A549 (cell line): ENCODE results near the gene ARHGEF1. TPM values are rescaled to one million over a fixed set of nuclear protein-coding genes. Genes with fewer than 3 reads are reported as not detected.
A peak's percentile ranks its signal among the peaks of the same experiment; 100 is the strongest.

ENCODE experiments used
- ATAC-seq, 2 experiments: fragments of 200-7000 bp in 1 of 2; fragments of >200 bp in 1 of 2; cut with Nextera tagmentation in 1 of 2; cut with Tn5 transposase in 1 of 2; 3 replicates each; pipeline versions ENCODE4 v1.8.0 to v1.9.1; 2018 to 2020; ENCODE audit warnings: mild to moderate bottlenecking in 1 of 2, moderate library complexity in 1 of 2
- CTCF ChIA-PET: fragments of 300-600 bp; sonication (Branson Sonifier 250); formaldehyde crosslinking; extraction: SDS; loops from one replicate; lab custom pipeline; 2021; ENCODE audit warnings: antibody characterized with exemption, inconsistent platforms; lab: Yijun Ruan, JAX
- POLR2A ChIA-PET: fragments of 350-600 bp; formaldehyde crosslinking; extraction: SDS; loops from one replicate; lab custom pipeline; 2021; ENCODE audit warnings: antibody characterized with exemption, inconsistent platforms; lab: Yijun Ruan, JAX
- DNase-seq, 2 experiments: peaks; one replicate each; pipeline versions ENCODE4 v3.0.0 to v3.0.0-alpha.2; 2011 to 2016; ENCODE audit warnings: low read depth in 1 of 2, low spot score in 1 of 2
- FAIRE-seq: peaks from 2 replicates; lab custom pipeline; 2011; peaks lifted over from hg19 to GRCh38; lab: Jason Lieb, UNC
- H3K27ac ChIP-seq, 2 experiments: fragments of >200 bp; sonication (Bioruptor Twin); formaldehyde crosslinking; 3 replicates each; pipeline ENCODE4 v1.5.1; 2016 to 2017
- H3K4me1 ChIP-seq: fragments of >200 bp; sonication (Bioruptor Twin); formaldehyde crosslinking; 3 replicates; pipeline ENCODE4 v1.6.1; 2016
- H3K4me2 ChIP-seq: fragments of >200 bp; sonication (Bioruptor Twin); formaldehyde crosslinking; 3 replicates; pipeline ENCODE4 v1.6.1; 2016
- H3K4me3 ChIP-seq: fragments of >200 bp; sonication (Bioruptor Twin); formaldehyde crosslinking; 3 replicates; pipeline ENCODE4 v1.5.1; 2016
- H3K9me3 ChIP-seq: fragments of >200 bp; sonication (Bioruptor Twin); formaldehyde crosslinking; 3 replicates; pipeline ENCODE4 v1.6.1; 2016
- ATOH8 ChIP-seq: fragments of 250-450 bp; sonication (Bioruptor Pico); IDR thresholded peaks from 2 replicates; pipeline ENCODE4 v1.5.0; 2020; ENCODE audit warnings: low read depth, mild to moderate bottlenecking, moderate library complexity
- CEBPB ChIP-seq, 2 experiments: fragments of >200 bp in 1 of 2; sonication (Bioruptor Twin) in 1 of 2; formaldehyde crosslinking in 1 of 2; IDR thresholded peaks; 2 replicates each; pipeline ENCODE4 v1.6.1; 2012 to 2016
- CHD2 ChIP-seq: fragments of 150-350 bp; IDR thresholded peaks from 2 replicates; pipeline ENCODE4 v1.6.1; 2014; ENCODE audit warnings: low read length; ENCODE audit not compliant: partially characterized antibody
- EHMT2 ChIP-seq: fragments of 200-600 bp; sonication (generic); IDR thresholded peaks from 2 replicates; pipeline ENCODE4 v1.6.1; 2016; ENCODE audit warnings: antibody characterized with exemption, low read depth, mild to moderate bottlenecking, moderate library complexity
- FOXS1 ChIP-seq: fragments of 250-450 bp; sonication (Bioruptor Pico); IDR thresholded peaks from 2 replicates; pipeline ENCODE4 v1.5.0; 2020; ENCODE audit warnings: mild to moderate bottlenecking, moderate library complexity
- GATA3 ChIP-seq: IDR thresholded peaks from 2 replicates; pipeline ENCODE4 v1.6.1; 2012; ENCODE audit warnings: borderline replicate concordance
- HDAC2 ChIP-seq: fragments of 200-600 bp; sonication (generic); IDR thresholded peaks from 2 replicates; pipeline ENCODE4 v1.6.1; 2016
- HOXA7 ChIP-seq: fragments of 250-450 bp; sonication (Bioruptor Pico); IDR thresholded peaks from 2 replicates; pipeline ENCODE4 v1.5.0; 2020; ENCODE audit warnings: mild to moderate bottlenecking, moderate library complexity
- HOXB5 ChIP-seq: fragments of 250-450 bp; sonication (Bioruptor Pico); IDR thresholded peaks from 2 replicates; pipeline ENCODE4 v1.5.0; 2020; ENCODE audit warnings: mild to moderate bottlenecking, moderate library complexity
- KDM1A ChIP-seq: fragments of 200-600 bp; sonication (generic); IDR thresholded peaks from 2 replicates; pipeline ENCODE4 v1.6.1; 2016; ENCODE audit warnings: low read depth, mild to moderate bottlenecking
- MAFK ChIP-seq: fragments of 450-650 bp; IDR thresholded peaks from 2 replicates; pipeline ENCODE4 v1.6.1; 2014; ENCODE audit not compliant: partially characterized antibody
- MAX ChIP-seq: IDR thresholded peaks from 2 replicates; pipeline ENCODE4 v1.6.1; 2012
- MAZ ChIP-seq: fragments of 150-350 bp; IDR thresholded peaks from 2 replicates; pipeline ENCODE4 v1.6.1; 2014; ENCODE audit warnings: antibody characterized with exemption, low read depth, low read length, borderline replicate concordance
- NPAS2 ChIP-seq: fragments of 250-450 bp; sonication (Bioruptor Pico); IDR thresholded peaks from 2 replicates; pipeline ENCODE4 v1.8.0; 2022; ENCODE audit warnings: mild to moderate bottlenecking, moderate library complexity, borderline replicate concordance
- NR3C1 ChIP-seq: fragments of >200 bp; sonication (Bioruptor Twin); formaldehyde crosslinking; IDR thresholded peaks from 3 replicates; pipeline ENCODE4 v1.6.1; 2017
- PHF8 ChIP-seq: fragments of 200-600 bp; sonication (generic); IDR thresholded peaks from 2 replicates; pipeline ENCODE4 v1.6.1; 2016; ENCODE audit warnings: low read depth, mild to moderate bottlenecking, antibody characterized with exemption, moderate library complexity, borderline replicate concordance
- RAD21 ChIP-seq, 2 experiments: fragments of >200 bp in 1 of 2; sonication (Bioruptor Twin) in 1 of 2; formaldehyde crosslinking in 1 of 2; IDR thresholded peaks in 1 of 2; conservative IDR thresholded peaks in 1 of 2; 2 replicates in 1 of 2; 3 replicates in 1 of 2; pipeline ENCODE4 v1.6.1; 2012 to 2018; ENCODE audit warnings: inconsistent platforms in 1 of 2
- SREBF2 ChIP-seq: fragments of 450-650 bp; IDR thresholded peaks from 2 replicates; pipeline ENCODE4 v1.6.1; 2014; ENCODE audit warnings: mild to moderate bottlenecking, moderate library complexity
- USF2 ChIP-seq: fragments of 450-650 bp; IDR thresholded peaks from 2 replicates; pipeline ENCODE4 v1.6.1; 2014; ENCODE audit warnings: antibody characterized with exemption
- ZC3H11A ChIP-seq: fragments of 450-650 bp; IDR thresholded peaks from 2 replicates; pipeline ENCODE4 v1.6.1; 2014; ENCODE audit warnings: antibody characterized with exemption, mild to moderate bottlenecking
- ZFP36 ChIP-seq: fragments of 450-650 bp; IDR thresholded peaks from 2 replicates; pipeline ENCODE4 v1.6.1; 2014; ENCODE audit warnings: borderline replicate concordance; ENCODE audit not compliant: partially characterized antibody
- ZNF302 ChIP-seq: fragments of 250-450 bp; sonication (Bioruptor Pico); IDR thresholded peaks from 2 replicates; pipeline ENCODE4 v1.9.0; 2021; ENCODE audit warnings: inconsistent platforms, mild to moderate bottlenecking, moderate library complexity
- WGBS: methylation state at CpG from one replicate; pipeline ENCODE4 v1.1.6; 2017; ENCODE audit errors: missing lambda C conversion rate; 5-methylcytosine and 5-hydroxymethylcytosine counted together
- polyA plus RNA-seq, 4 experiments: library from polyadenylated mRNA; depleted of rRNA in 3 of 4; stranded (reverse); fragments of >200 nt; fragmentation: RNase III in 1 of 4; extraction: RNeasy Plus Mini Kit Qiagen cat#74134 plus additional on column Dnase treatment in 1 of 4; gene quantifications; 2 replicates in 3 of 4; 3 replicates in 1 of 4; pipeline ENCODE4 v1.2.3, GENCODE V29; 2011 to 2017

The ARHGEF1 gene
- polyA plus RNA-seq, 2 of the 4 experiments (the other 2 are of a cell fraction), result 38.0 to 84.2 TPM

GRCh38 chr19:41936416-41936850 lies 53.4 kb downstream of the ARHGEF1 start (continued):
- no peak for TF ChIP-seq MAZ

- no peak overlapping the region for H3K27ac ChIP-seq
- no peak for DNase-seq
- peaks cover 9% of the 10 kb centered on the region; the same call in 1 of the 3 replicates for H3K4me1 ChIP-seq
- peak; percentile 1; a peak in 3 of 6 replicates for ATAC-seq
- no peak overlapping the region for H3K4me3 ChIP-seq
- CTCF ChIA-PET, result interaction anchor here (0.6 to 2.6 kb wide), 20 partner anchors 11 to 133 kb away, joined by 3 to 36 read pairs (median 5); partner anchors contain the start of genes GRIK5 and RPS19
- FAIRE-seq, result no peak
- POLR2A ChIA-PET, result interaction anchor here (0.5 to 0.9 kb wide), 2 partner anchors 15 to 77 kb away, joined by 4 to 5 read pairs; partner anchors contain the start of gene RPS19
- H3K4me2 ChIP-seq, result no peak overlapping the region
- WGBS, result 78% methylated on average over 15 of the region's 15 CpGs
- no peaks in the 10 kb centered on the region for H3K9me3 ChIP-seq
- TF ChIP-seq MAX (no peak), ZC3H11A (no peak), FOXS1 (CRISPR knock-in tag) (no peak), PHF8 (no peak), ZNF302 (CRISPR knock-in tag) (no peak), GATA3 (no peak), EHMT2 (no peak), NPAS2 (CRISPR knock-in tag) (no peak), HDAC2 (no peak), RAD21 (conservative IDR thresholded peaks at IDR 0.05 in 1 of 2, IDR thresholded peaks at IDR 0.05 in 1 of 2) (no peak), KDM1A (no peak), NR3C1 (no peak), CHD2 (no peak), ATOH8 (CRISPR knock-in tag) (no peak), USF2 (no peak), SREBF2 (no peak), HOXB5 (CRISPR knock-in tag) (no peak), MAFK (no peak)
- TF ChIP-seq, all 56 proteins: peak for 0
Observed at GRCh38 chr19:41936961-41937360, 54.0 kb downstream of the ARHGEF1 start.

- WGBS, result 64% methylated on average over 22 of the region's 22 CpGs
- H3K4me2 ChIP-seq, result no peak overlapping the region
- DNase-seq, result no peak
- CTCF ChIA-PET, result interaction anchor here (0.6 to 2.6 kb wide), 17 partner anchors 10 to 132 kb away, joined by 3 to 36 read pairs (median 5); partner anchors contain the start of genes ERFL, GRIK5 and RPS19
- no peak overlapping the region for H3K4me3 ChIP-seq
- TF ChIP-seq ZFP36 (peak; percentile 41), CEBPB (IDR thresholded peaks at IDR 0.05) (no peak), HOXB5 (CRISPR knock-in tag) (0 out of 2 replicates have a peak, but pooled peaks have one; percentile 34), ZNF302 (CRISPR knock-in tag) (0 out of 2 replicates have a peak, but pooled peaks have one; percentile 51), HOXA7 (CRISPR knock-in tag) (no peak)
- TF ChIP-seq, all 56 proteins: peak for 3
- POLR2A ChIA-PET, result interaction anchor here (0.5 to 0.9 kb wide), 2 partner anchors 16 to 78 kb away, joined by 4 to 5 read pairs; partner anchors contain the start of gene RPS19
- Histone ChIP-seq H3K9me3 (no peaks in the 10 kb centered on the region), H3K27ac (no peak overlapping the region), H3K4me1 (peaks cover 9% of the 10 kb centered on the region; the same call in 1 of the 3 replicates)
- FAIRE-seq, result peak; percentile 76
- peak; percentile 2 to 6; a peak in 4 of 6 replicates for ATAC-seq
Observed at GRCh38 chr19:41937525-41938468, 54.8 kb downstream of the ARHGEF1 start.
